ENCODE data around the gene MBNL1. TPM values are rescaled to one million over a fixed set of nuclear protein-coding genes. Genes with fewer than 3 reads are reported as not detected.
A peak's percentile ranks its signal among the peaks of the same experiment; 100 is the strongest.
"Not testable (repeated sequence)": the region's sequence is repeated elsewhere in the genome, so short reads cannot be mapped to it uniquely, and the experiment has no call there.

Gene MBNL1
- polyA plus RNA-seq, 3 donors: 190 to 204 (median 191) TPM

DNA sequence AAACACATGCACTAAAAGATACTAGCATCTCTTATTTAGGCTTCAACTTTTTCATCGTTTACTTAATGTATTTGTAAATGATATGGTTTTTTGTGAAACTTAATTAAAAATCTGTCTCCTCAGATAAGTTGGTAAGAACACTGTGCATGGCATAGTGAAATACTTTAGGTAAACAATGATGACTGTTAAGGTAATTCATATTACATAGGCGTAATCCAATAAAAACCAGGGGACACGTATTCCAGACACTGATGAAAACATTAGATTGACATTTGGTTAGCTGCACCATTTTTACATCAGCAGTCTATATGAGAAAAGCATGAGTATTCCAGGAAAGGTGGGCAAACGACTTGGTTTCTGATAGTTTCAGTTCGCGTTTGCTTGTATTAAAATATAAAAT lies 170.0 kb downstream of the MBNL1 start:
- intact Hi-C loops (cut with micrococcal nuclease): no loop called here
- H3K4me1 ChIP-seq (ENCODE audit: control insufficient read depth in 1 of 2, insufficient read depth in 2 of 2, low read length in 2 of 2): peaks cover 4 to 19% of the 10 kb centered on the region in 2 donors
- peaks cover 34% of the 10 kb centered on the region for H3K4me1 Mint-ChIP-seq

DNA sequence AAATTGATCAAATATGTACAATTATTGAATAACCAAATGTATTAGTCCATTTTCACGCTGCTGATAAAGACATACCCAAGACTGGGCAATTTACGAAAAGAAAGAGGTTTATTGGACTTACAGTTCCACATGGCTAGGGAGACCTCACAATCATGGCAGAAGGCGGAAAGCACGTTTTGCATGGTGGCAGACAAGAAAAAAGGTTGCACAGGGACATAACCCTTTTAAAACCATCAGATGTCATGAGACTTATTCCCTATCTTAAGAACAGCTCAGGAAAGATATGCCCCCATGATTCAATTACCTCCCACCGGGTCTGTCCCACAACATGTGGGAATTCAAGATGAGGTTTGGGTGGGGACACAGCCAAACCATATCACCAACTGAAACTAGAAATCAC lies 171.5 kb downstream of the MBNL1 start:
- Histone ChIP-seq H3K79me2 (ENCODE audit: insufficient read depth, low read length) (peaks cover 100% of the 10 kb centered on the region), H4K20me1 (ENCODE audit: insufficient read depth, low read length) (peaks cover 100% of the 10 kb centered on the region), H3K27ac (ENCODE audit: low read depth in 1 of 2, low read length in 2 of 2) (peak overlapping the region in 1 of 2 donors; percentile 5), H3K36me3 (replicated peaks in 1 of 2; ENCODE audit: control insufficient read depth in 1 of 2, insufficient read depth in 2 of 2, low read length in 2 of 2) (peaks cover 21 to 39% of the 10 kb centered on the region in 2 donors), H3K4me1 (ENCODE audit: control insufficient read depth in 1 of 2, insufficient read depth in 2 of 2, low read length in 2 of 2) (peaks cover 4 to 19% of the 10 kb centered on the region in 2 donors)
- not testable (repeated sequence) for H3K9ac ChIP-seq (ENCODE audit: insufficient read depth, low read length, poor library complexity, severe bottlenecking); DNase-seq; H3K27me3 ChIP-seq (ENCODE audit: control insufficient read depth in 2 of 2, insufficient read depth in 2 of 2, low read length in 2 of 2); H3K4me3 ChIP-seq (replicated peaks in 1 of 3; ENCODE audit: low read depth in 2 of 3, low read length in 3 of 3); H3K9me3 ChIP-seq (replicated peaks in 1 of 2; ENCODE audit: control insufficient read depth in 1 of 2, insufficient read depth in 1 of 2, low read length in 2 of 2); H3K4me3 Mint-ChIP-seq; H3K4me2 ChIP-seq (replicated peaks; ENCODE audit: extremely low read depth, low read length, poor library complexity, severe bottlenecking); H3K27me3 Mint-ChIP-seq (ENCODE audit: low read depth in 3 of 3); H2AFZ ChIP-seq (ENCODE audit: insufficient read depth, low read depth, low read length, poor library complexity, severe bottlenecking); H3K9me3 Mint-ChIP-seq
- Mint-ChIP-seq H3K4me1 (peaks cover 27% of the 10 kb centered on the region), H3K27ac (peak overlapping the region in 2 of 7 donors; percentile 63 to 86), H3K36me3 (peaks cover 16 to 36% of the 10 kb centered on the region in 2 donors)
- intact Hi-C loops (cut with micrococcal nuclease): loop anchor here in 1 of 2 donors (10.0 kb wide), 1 partner anchor 365 kb away; no protein-coding TSS in a partner anchor
- 81% methylated on average over 3 of the region's 5 CpGs for WGBS (ENCODE audit: insufficient coverage)

More for the DNA sequence above, 170.0 kb downstream of the MBNL1 start:
- Histone ChIP-seq H3K4me2 (replicated peaks; ENCODE audit: extremely low read depth, low read length, poor library complexity, severe bottlenecking) (no peak overlapping the region), H2AFZ (ENCODE audit: insufficient read depth, low read depth, low read length, poor library complexity, severe bottlenecking) (no peak overlapping the region), H3K9me3 (replicated peaks in 1 of 2; ENCODE audit: control insufficient read depth in 1 of 2, insufficient read depth in 1 of 2, low read length in 2 of 2) (no peaks in the 10 kb centered on the region), H3K27me3 (ENCODE audit: control insufficient read depth in 2 of 2, insufficient read depth in 2 of 2, low read length in 2 of 2) (no peaks in the 10 kb centered on the region), H3K9ac (ENCODE audit: insufficient read depth, low read length, poor library complexity, severe bottlenecking) (no peak overlapping the region), H3K27ac (ENCODE audit: low read depth in 1 of 2, low read length in 2 of 2) (peak overlapping the region in 1 of 2 donors; percentile 7), H3K79me2 (ENCODE audit: insufficient read depth, low read length) (peaks cover 100% of the 10 kb centered on the region), H3K36me3 (replicated peaks in 1 of 2; ENCODE audit: control insufficient read depth in 1 of 2, insufficient read depth in 2 of 2, low read length in 2 of 2) (peaks cover 18 to 43% of the 10 kb centered on the region in 2 donors), H4K20me1 (ENCODE audit: insufficient read depth, low read length) (peaks cover 100% of the 10 kb centered on the region), H3K4me3 (replicated peaks in 1 of 3; ENCODE audit: low read depth in 2 of 3, low read length in 3 of 3) (no peak overlapping the region)
- WGBS (ENCODE audit: insufficient coverage): no CpG with 5 or more reads among the region's 6 CpGs
- no peaks in the 10 kb centered on the region for H3K27me3 Mint-ChIP-seq (ENCODE audit: low read depth in 3 of 3)
- peaks cover 24 to 40% of the 10 kb centered on the region in 2 donors for H3K36me3 Mint-ChIP-seq
- H3K27ac Mint-ChIP-seq: no peak overlapping the region
- no peak for DNase-seq
- H3K9me3 Mint-ChIP-seq: no peaks in the 10 kb centered on the region
- TF ChIP-seq, protein P1, sequence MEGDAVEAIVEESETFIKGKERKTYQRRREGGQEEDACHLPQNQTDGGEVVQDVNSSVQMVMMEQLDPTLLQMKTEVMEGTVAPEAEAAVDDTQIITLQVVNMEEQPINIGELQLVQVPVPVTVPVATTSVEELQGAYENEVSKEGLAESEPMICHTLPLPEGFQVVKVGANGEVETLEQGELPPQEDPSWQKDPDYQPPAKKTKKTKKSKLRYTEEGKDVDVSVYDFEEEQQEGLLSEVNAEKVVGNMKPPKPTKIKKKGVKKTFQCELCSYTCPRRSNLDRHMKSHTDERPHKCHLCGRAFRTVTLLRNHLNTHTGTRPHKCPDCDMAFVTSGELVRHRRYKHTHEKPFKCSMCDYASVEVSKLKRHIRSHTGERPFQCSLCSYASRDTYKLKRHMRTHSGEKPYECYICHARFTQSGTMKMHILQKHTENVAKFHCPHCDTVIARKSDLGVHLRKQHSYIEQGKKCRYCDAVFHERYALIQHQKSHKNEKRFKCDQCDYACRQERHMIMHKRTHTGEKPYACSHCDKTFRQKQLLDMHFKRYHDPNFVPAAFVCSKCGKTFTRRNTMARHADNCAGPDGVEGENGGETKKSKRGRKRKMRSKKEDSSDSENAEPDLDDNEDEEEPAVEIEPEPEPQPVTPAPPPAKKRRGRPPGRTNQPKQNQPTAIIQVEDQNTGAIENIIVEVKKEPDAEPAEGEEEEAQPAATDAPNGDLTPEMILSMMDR (IDR thresholded peaks at IDR 0.05): no peak
- no peak overlapping the region for H3K4me3 Mint-ChIP-seq
